ENCODE results near the gene CDK5. TPM values are rescaled to one million over a fixed set of nuclear protein-coding genes. Genes with fewer than 3 reads are reported as not detected.

CDK5 gene
- total and polyA plus RNA-seq, 2 of the 13 experiments (the other 11 are each of a cell fraction or from before 2014, with no cell fraction given): 16.4 to 21.3 TPM

DNA sequence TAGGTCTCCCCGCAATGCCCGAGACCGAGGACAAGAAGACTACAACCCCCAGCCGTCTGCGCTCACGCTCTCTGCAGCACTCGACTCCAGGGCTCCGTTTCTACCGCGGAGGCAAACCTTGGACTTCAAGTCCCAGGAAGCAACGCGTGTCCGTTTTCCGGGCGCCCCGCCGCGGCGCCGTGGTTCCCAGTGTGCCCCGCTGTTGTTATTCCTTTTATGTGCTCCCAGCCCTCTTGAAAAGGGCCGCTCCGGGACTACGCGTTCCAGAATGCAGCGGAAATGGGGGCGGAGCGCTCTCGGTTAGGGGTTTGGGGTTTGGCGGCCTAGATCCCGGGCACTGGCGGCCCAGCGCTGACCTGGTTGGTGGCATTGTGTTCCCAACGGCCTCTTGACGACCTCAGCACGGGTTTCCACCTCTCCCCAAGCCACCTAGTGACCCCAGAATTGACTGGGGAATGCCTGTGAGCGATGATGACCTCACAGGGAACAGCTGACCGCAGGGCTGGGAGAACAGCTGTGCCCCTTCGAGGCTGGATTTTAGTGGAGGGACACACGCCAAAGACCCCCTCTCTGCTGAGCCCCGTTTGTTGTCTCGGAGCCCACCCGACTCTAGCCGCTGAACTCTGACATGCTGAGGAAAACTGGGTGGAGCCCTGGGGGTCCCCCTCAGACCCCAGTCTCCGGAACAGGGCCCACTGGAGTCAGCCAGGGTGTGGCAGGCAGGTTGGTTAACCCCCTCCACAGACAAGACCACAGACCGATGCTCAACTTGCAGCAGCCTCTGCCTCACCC, 488 bp upstream of the CDK5 start (continued):
- TF ChIP-seq, protein P1, sequence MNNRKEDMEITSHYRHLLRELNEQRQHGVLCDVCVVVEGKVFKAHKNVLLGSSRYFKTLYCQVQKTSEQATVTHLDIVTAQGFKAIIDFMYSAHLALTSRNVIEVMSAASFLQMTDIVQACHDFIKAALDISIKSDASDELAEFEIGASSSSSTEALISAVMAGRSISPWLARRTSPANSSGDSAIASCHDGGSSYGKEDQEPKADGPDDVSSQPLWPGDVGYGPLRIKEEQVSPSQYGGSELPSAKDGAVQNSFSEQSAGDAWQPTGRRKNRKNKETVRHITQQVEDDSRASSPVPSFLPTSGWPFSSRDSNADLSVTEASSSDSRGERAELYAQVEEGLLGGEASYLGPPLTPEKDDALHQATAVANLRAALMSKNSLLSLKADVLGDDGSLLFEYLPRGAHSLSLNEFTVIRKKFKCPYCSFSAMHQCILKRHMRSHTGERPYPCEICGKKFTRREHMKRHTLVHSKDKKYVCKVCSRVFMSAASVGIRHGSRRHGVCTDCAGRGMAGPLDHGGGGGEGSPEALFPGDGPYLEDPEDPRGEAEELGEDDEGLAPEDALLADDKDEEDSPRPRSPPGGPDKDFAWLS (CRISPR knock-in tag; IDR thresholded peaks at IDR 0.05; ENCODE audit: borderline replicate concordance): no peak
- no peak for TF ChIP-seq ADNP (CRISPR knock-in tag; IDR thresholded peaks at IDR 0.05)
- TF ChIP-seq MBNL3 (CRISPR knock-in tag; conservative IDR thresholded peaks at IDR 0.05): no peak
- TF ChIP-seq ELF1 (CRISPR knock-in tag; IDR thresholded peaks at IDR 0.05): peak; percentile 97
- TF ChIP-seq TSC22D2 (CRISPR knock-in tag; IDR thresholded peaks at IDR 0.05; ENCODE audit: borderline replicate concordance): no peak
- peak; percentile 75; the same call in 1 of the 2 replicates for TF ChIP-seq NFKB2 (CRISPR knock-in tag; IDR thresholded peaks at IDR 0.05; ENCODE audit: borderline replicate concordance)
- TF ChIP-seq ZNF367 (CRISPR knock-in tag; IDR thresholded peaks at IDR 0.05; ENCODE audit: borderline replicate concordance): 0 out of 2 replicates have a peak, but pooled peaks have one; percentile 16
- TF ChIP-seq SIN3A (IDR thresholded peaks at IDR 0.05; ENCODE audit: borderline replicate concordance, low read depth, low read length): peak; percentile 66; the same call in 1 of the 2 replicates
- no peak for TF ChIP-seq SYNCRIP (IDR thresholded peaks at IDR 0.05; ENCODE audit: insufficient read depth, low read depth, low read length)
- peak; percentile 50; the same call in 1 of the 2 replicates for TF ChIP-seq MYC (CRISPR knock-in tag; IDR thresholded peaks at IDR 0.05; ENCODE audit: borderline replicate concordance)
- TF ChIP-seq SP4 (CRISPR knock-in tag; IDR thresholded peaks at IDR 0.05): peak; percentile 94
- TF ChIP-seq TMF1 (CRISPR knock-in tag; IDR thresholded peaks at IDR 0.05; ENCODE audit: low read depth): no peak
- 0 out of 2 replicates have a peak, but pooled peaks have one; percentile 39 for TF ChIP-seq HNRNPL (IDR thresholded peaks at IDR 0.05; ENCODE audit: low read depth, low read length)
- TF ChIP-seq ZNF224 (CRISPR knock-in tag; IDR thresholded peaks at IDR 0.05): 0 out of 2 replicates have a peak, but pooled peaks have one; percentile 16
- peak; percentile 68 for TF ChIP-seq HOXA3 (CRISPR knock-in tag; IDR thresholded peaks at IDR 0.05)
- TF ChIP-seq, protein P2, sequence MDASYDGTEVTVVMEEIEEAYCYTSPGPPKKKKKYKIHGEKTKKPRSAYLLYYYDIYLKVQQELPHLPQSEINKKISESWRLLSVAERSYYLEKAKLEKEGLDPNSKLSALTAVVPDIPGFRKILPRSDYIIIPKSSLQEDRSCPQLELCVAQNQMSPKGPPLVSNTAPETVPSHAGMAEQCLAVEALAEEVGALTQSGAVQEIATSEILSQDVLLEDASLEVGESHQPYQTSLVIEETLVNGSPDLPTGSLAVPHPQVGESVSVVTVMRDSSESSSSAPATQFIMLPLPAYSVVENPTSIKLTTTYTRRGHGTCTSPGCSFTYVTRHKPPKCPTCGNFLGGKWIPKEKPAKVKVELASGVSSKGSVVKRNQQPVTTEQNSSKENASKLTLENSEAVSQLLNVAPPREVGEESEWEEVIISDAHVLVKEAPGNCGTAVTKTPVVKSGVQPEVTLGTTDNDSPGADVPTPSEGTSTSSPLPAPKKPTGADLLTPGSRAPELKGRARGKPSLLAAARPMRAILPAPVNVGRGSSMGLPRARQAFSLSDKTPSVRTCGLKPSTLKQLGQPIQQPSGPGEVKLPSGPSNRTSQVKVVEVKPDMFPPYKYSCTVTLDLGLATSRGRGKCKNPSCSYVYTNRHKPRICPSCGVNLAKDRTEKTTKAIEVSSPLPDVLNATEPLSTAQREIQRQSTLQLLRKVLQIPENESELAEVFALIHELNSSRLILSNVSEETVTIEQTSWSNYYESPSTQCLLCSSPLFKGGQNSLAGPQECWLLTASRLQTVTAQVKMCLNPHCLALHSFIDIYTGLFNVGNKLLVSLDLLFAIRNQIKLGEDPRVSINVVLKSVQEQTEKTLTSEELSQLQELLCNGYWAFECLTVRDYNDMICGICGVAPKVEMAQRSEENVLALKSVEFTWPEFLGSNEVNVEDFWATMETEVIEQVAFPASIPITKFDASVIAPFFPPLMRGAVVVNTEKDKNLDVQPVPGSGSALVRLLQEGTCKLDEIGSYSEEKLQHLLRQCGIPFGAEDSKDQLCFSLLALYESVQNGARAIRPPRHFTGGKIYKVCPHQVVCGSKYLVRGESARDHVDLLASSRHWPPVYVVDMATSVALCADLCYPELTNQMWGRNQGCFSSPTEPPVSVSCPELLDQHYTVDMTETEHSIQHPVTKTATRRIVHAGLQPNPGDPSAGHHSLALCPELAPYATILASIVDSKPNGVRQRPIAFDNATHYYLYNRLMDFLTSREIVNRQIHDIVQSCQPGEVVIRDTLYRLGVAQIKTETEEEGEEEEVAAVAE (CRISPR knock-in tag; IDR thresholded peaks at IDR 0.05; ENCODE audit: borderline replicate concordance): peak; percentile 45; the same call in 1 of the 2 replicates
- TF ChIP-seq, protein P3, sequence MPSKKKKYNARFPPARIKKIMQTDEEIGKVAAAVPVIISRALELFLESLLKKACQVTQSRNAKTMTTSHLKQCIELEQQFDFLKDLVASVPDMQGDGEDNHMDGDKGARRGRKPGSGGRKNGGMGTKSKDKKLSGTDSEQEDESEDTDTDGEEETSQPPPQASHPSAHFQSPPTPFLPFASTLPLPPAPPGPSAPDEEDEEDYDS (CRISPR knock-in tag; IDR thresholded peaks at IDR 0.05): peak; percentile 85
- TF ChIP-seq SALL1 (CRISPR knock-in tag; IDR thresholded peaks at IDR 0.05): peak; percentile 69; the same call in 1 of the 2 replicates
- TF ChIP-seq NRL (CRISPR knock-in tag; IDR thresholded peaks at IDR 0.05; ENCODE audit: borderline replicate concordance): no peak
- TF ChIP-seq GABPB1 (CRISPR knock-in tag; IDR thresholded peaks at IDR 0.05): peak; percentile 97
- TF ChIP-seq, protein P4, sequence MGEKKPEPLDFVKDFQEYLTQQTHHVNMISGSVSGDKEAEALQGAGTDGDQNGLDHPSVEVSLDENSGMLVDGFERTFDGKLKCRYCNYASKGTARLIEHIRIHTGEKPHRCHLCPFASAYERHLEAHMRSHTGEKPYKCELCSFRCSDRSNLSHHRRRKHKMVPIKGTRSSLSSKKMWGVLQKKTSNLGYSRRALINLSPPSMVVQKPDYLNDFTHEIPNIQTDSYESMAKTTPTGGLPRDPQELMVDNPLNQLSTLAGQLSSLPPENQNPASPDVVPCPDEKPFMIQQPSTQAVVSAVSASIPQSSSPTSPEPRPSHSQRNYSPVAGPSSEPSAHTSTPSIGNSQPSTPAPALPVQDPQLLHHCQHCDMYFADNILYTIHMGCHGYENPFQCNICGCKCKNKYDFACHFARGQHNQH (CRISPR knock-in tag; IDR thresholded peaks at IDR 0.05): peak; percentile 46; the same call in 1 of the 2 replicates

All from HepG2 (cell line).